Measurements from ENCODE around the gene TM9SF2. TPM values are rescaled to one million over a fixed set of nuclear protein-coding genes. Genes with fewer than 3 reads are reported as not detected.
"Not testable (repeated sequence)": the region's sequence is repeated elsewhere in the genome, so short reads cannot be mapped to it uniquely, and the experiment has no call there.

The TM9SF2 gene
- total RNA-seq, 2 experiments from 2014 or later, result 61.8 to 62.4 TPM

GRCh38 chr13:99477493-99477892 is 23.8 kb upstream of the TM9SF2 start:
- Mint-ChIP-seq H3K4me3 (no peak overlapping the region), H3K9me3 (no peaks in the 10 kb centered on the region), H3K4me1 (peaks cover 3% of the 10 kb centered on the region), H3K27ac (no peak overlapping the region), H3K36me3 (no peaks in the 10 kb centered on the region), H3K27me3 (no peaks in the 10 kb centered on the region)
- no peak for DNase-seq

- no peaks in the 10 kb centered on the region for H3K9me3 Mint-ChIP-seq
- H3K36me3 Mint-ChIP-seq, result peaks cover 4% of the 10 kb centered on the region
- DNase-seq, result no peak
- peaks cover 11% of the 10 kb centered on the region for H3K4me1 Mint-ChIP-seq
- no peaks in the 10 kb centered on the region for H3K27me3 Mint-ChIP-seq
- H3K4me3 Mint-ChIP-seq, result no peak overlapping the region
- H3K27ac Mint-ChIP-seq, result no peak overlapping the region
These were observed 19.9 kb upstream of the TM9SF2 start for GRCh38 chr13:99481366-99481765.

DNA sequence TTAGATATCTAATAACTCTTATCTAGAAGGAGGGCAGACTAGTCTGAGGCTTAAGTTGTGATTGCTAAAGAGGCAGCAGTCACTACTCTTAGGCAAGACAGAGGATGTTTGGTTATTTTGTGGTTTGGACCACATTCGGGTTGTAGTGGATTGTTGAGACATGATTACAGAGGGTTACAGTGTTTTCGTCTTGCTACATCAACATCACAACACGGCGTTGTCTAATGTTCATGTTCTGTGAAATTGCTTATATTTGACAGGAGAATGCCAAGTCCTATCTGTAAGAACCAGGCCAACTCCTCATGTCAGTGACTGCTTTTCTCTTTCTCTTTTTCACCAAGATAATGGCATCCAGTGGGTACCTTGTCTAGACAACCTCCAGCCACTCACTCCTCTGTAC is 16.8 kb upstream of the TM9SF2 start:
- Mint-ChIP-seq H3K4me1 (peaks cover 18% of the 10 kb centered on the region), H3K9me3 (peaks cover 8% of the 10 kb centered on the region), H3K27me3 (no peaks in the 10 kb centered on the region), H3K36me3 (peaks cover 14% of the 10 kb centered on the region), H3K4me3 (no peak overlapping the region), H3K27ac (no peak overlapping the region)
- no peak for DNase-seq

DNA sequence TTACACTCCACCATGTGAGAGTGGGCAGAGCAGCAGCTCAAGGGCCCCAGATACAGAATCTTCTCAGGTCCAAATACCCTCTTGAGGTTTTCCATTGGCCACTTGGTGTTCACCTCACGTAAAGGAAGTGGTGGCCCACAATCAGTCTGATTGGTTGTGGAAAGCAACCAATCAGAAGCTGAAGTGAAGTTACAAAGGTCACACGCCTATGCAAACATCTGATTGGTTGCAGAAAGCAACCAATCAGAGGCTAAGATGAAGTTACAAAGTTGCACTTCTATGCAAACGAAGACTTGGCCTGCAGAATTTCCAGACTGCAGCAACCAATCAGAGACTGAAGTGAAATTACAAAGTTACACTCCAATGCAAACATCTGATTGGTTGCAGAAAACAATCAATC is 14.3 kb upstream of the TM9SF2 start:
- H3K27me3 Mint-ChIP-seq, result no peaks in the 10 kb centered on the region
- H3K4me1 Mint-ChIP-seq, result peaks cover 18% of the 10 kb centered on the region
- H3K27ac Mint-ChIP-seq, result no peak overlapping the region
- peaks cover 8% of the 10 kb centered on the region for H3K9me3 Mint-ChIP-seq
- peaks cover 19% of the 10 kb centered on the region for H3K36me3 Mint-ChIP-seq
- DNase-seq, result no peak
- H3K4me3 Mint-ChIP-seq, result no peak overlapping the region

DNA sequence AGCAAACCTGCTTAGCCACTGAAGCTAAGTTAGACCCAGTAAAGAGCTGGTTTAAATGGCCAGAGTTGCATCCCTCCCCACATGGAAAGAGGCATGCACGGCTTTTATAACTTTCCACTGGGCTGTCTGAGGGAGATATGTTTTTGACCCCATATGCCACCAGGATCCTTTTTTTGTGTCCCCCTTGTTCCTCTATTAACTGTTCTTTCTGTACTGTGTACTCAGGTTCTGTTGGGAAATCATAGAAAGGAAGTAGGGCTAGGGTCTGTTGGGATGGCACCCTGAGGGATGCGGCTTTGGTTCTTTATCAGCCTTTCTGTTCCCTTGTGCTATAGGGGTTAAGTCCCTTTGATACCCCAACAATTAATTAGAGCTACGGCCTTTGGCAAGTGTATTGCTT is 12.2 kb upstream of the TM9SF2 start:
- no peak for DNase-seq
- Mint-ChIP-seq H3K9me3 (peaks cover 10% of the 10 kb centered on the region), H3K36me3 (peaks cover 22% of the 10 kb centered on the region), H3K4me1 (peaks cover 18% of the 10 kb centered on the region), H3K4me3 (no peak overlapping the region), H3K27me3 (no peaks in the 10 kb centered on the region), H3K27ac (no peak overlapping the region)

- not testable (repeated sequence) for H3K4me3 Mint-ChIP-seq, DNase-seq, H3K27ac Mint-ChIP-seq, H3K27me3 Mint-ChIP-seq, H3K9me3 Mint-ChIP-seq
- Mint-ChIP-seq H3K36me3 (peaks cover 14% of the 10 kb centered on the region), H3K4me1 (peaks cover 17% of the 10 kb centered on the region)
These were observed 9.5 kb upstream of the TM9SF2 start for GRCh38 chr13:99491750-99492149.

GRCh38 chr13:99495466-99496183 is 5.6 kb upstream of the TM9SF2 start:
- DNase-seq, result no peak
- peak overlapping the region; percentile 89 for H3K4me3 Mint-ChIP-seq
- peak overlapping the region; percentile 96 for H3K27ac Mint-ChIP-seq
- peaks cover 8% of the 10 kb centered on the region for H3K36me3 Mint-ChIP-seq
- H3K4me1 Mint-ChIP-seq, result peaks cover 36% of the 10 kb centered on the region
- H3K27me3 Mint-ChIP-seq, result no peaks in the 10 kb centered on the region
- peaks cover 7% of the 10 kb centered on the region for H3K9me3 Mint-ChIP-seq

GRCh38 chr13:99496184-99497142 is 4.8 kb upstream of the TM9SF2 start:
- no peaks in the 10 kb centered on the region for H3K27me3 Mint-ChIP-seq
- H3K9me3 Mint-ChIP-seq, result peaks cover 7% of the 10 kb centered on the region
- H3K36me3 Mint-ChIP-seq, result peaks cover 9% of the 10 kb centered on the region
- peak overlapping the region; percentile 96 for H3K27ac Mint-ChIP-seq
- DNase-seq, result peak; percentile 73
- peaks cover 43% of the 10 kb centered on the region for H3K4me1 Mint-ChIP-seq
- H3K4me3 Mint-ChIP-seq, result peak overlapping the region; percentile 89

- H3K27ac Mint-ChIP-seq, result peak overlapping the region; percentile 96
- DNase-seq, result peak; percentile 95
- H3K4me1 Mint-ChIP-seq, result peaks cover 55% of the 10 kb centered on the region
- peaks cover 4% of the 10 kb centered on the region for H3K9me3 Mint-ChIP-seq
- H3K27me3 Mint-ChIP-seq, result no peaks in the 10 kb centered on the region
- peaks cover 15% of the 10 kb centered on the region for H3K36me3 Mint-ChIP-seq
- peak overlapping the region; percentile 84 for H3K4me3 Mint-ChIP-seq
These were observed 2.8 kb upstream of the TM9SF2 start for GRCh38 chr13:99498171-99499161.

- Mint-ChIP-seq H3K27me3 (no peaks in the 10 kb centered on the region), H3K4me3 (peak overlapping the region; percentile 94)
These were observed 461 bp upstream of the TM9SF2 start for GRCh38 chr13:99500839-99501183.

DNA sequence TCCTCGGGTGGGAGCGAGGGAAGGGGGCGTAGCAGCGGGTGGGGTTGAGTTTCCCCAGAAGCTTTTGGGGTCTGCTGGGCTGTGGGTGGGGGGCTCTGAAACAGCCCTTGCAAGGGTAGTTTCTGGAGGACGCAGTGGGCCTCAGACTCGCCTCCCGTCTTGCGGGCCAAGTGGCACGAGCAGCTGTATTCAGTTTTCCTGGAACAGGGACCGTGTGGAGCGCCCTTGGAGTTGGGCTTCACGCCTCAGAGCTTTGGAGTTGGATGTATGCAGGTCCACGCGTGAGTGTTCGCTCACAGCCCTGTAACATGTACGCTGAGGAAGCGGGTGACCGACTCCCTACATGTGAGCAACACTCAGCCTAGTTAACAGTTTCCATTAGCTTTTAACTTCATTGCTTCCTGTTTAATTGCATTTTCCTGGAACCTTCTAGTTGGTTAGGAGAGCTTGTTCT is 603 bp downstream of the TM9SF2 start:
- H3K4me1 Mint-ChIP-seq, result peaks cover 72% of the 10 kb centered on the region
- H3K27ac Mint-ChIP-seq, result peak overlapping the region; percentile 93
- DNase-seq, result no peak
- no peaks in the 10 kb centered on the region for H3K27me3 Mint-ChIP-seq
- H3K9me3 Mint-ChIP-seq, result peaks cover 4% of the 10 kb centered on the region
- peaks cover 22% of the 10 kb centered on the region for H3K36me3 Mint-ChIP-seq
- H3K4me3 Mint-ChIP-seq, result peak overlapping the region; percentile 94

More at GRCh38 chr13:99500839-99501183, 461 bp upstream of the TM9SF2 start:
- H3K36me3 Mint-ChIP-seq, result peaks cover 17% of the 10 kb centered on the region
- H3K9me3 Mint-ChIP-seq, result peaks cover 4% of the 10 kb centered on the region
- no peak for DNase-seq
- peaks cover 63% of the 10 kb centered on the region for H3K4me1 Mint-ChIP-seq
- peak overlapping the region; percentile 93 for H3K27ac Mint-ChIP-seq

DNA sequence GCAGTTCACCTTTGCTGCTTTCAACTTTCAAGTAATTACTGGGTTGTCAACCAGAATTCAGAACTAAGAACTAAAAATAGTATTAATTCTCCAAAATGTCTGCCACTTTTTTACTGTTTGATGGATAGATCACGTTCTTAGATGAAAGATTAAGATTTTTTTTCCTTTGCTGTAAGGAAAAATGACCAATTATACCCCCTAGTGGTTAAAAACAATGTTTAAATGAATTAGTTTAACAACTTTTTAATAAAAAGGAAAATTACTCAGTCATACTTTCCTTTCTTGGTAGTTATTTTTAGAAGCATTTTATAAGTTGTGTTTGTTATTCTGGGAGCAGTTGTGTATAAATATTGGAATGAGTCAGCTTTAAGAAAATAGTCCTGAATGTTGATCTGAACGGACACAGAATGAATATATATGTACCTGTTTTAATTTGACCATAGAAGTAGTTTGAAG is 4.6 kb downstream of the TM9SF2 start:
- H3K9me3 Mint-ChIP-seq, result peaks cover 14% of the 10 kb centered on the region
- H3K4me3 Mint-ChIP-seq, result peak overlapping the region; percentile 19
- no peaks in the 10 kb centered on the region for H3K27me3 Mint-ChIP-seq
- peaks cover 56% of the 10 kb centered on the region for H3K36me3 Mint-ChIP-seq
- H3K4me1 Mint-ChIP-seq, result peaks cover 68% of the 10 kb centered on the region
- no peak for DNase-seq
- peak overlapping the region; percentile 56 for H3K27ac Mint-ChIP-seq

DNA sequence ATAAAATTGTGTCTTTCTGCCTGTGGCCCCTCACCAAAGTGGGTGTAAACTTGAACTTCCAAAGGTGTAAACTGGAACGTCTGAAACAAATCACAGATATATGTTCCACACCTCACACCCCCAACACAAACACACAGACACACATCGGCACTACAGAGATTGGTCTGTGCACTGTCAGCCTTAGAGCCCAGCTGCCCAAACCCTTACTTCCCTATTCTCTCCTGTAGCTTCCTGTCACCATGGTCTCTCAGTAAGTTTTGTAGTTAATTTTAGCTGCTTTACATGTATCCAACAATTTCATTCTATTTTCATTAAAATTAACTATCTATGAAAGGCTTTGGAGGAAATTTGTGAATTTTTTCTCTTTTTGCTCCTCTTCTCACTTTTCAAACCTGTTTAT is 5.4 kb downstream of the TM9SF2 start:
- Mint-ChIP-seq H3K27me3 (no peaks in the 10 kb centered on the region), H3K36me3 (peaks cover 56% of the 10 kb centered on the region), H3K4me1 (peaks cover 72% of the 10 kb centered on the region), H3K27ac (no peak overlapping the region), H3K4me3 (no peak overlapping the region), H3K9me3 (peaks cover 14% of the 10 kb centered on the region)
- no peak for DNase-seq

GRCh38 chr13:99507054-99507453 is 5.8 kb downstream of the TM9SF2 start:
- H3K27me3 Mint-ChIP-seq, result no peaks in the 10 kb centered on the region
- no peak overlapping the region for H3K27ac Mint-ChIP-seq
- H3K4me3 Mint-ChIP-seq, result no peak overlapping the region
- DNase-seq, result no peak
- H3K4me1 Mint-ChIP-seq, result peaks cover 75% of the 10 kb centered on the region
- peaks cover 14% of the 10 kb centered on the region for H3K9me3 Mint-ChIP-seq
- peaks cover 54% of the 10 kb centered on the region for H3K36me3 Mint-ChIP-seq

Measured in activated naive CD8-positive, alpha-beta T cell treated with anti-CD3 and anti-CD28 coated beads for 36 hours (primary cell).